HepG2 (cell line): ENCODE data around the gene RMI2. TPM values are rescaled to one million over a fixed set of nuclear protein-coding genes. Genes with fewer than 3 reads are reported as not detected.

ENCODE experiments used
- ATRX ChIP-seq: sonication (generic); formaldehyde crosslinking; IDR thresholded peaks from 2 replicates; pipeline ENCODE4 v1.4.0; 2020; ENCODE audit warnings: missing genetic modification reagents, borderline replicate concordance
- CBX5 ChIP-seq: sonication (generic); formaldehyde crosslinking; IDR thresholded peaks from 2 replicates; pipeline ENCODE4 v1.4.0; 2020; ENCODE audit warnings: missing genetic modification reagents, borderline replicate concordance
- GTF2F1 ChIP-seq: fragments of 150-350 bp; IDR thresholded peaks from 2 replicates; pipeline ENCODE4 v1.6.1; 2014; ENCODE audit warnings: low read length
- MNT ChIP-seq: fragments of 450-650 bp; IDR thresholded peaks from 2 replicates; pipeline ENCODE4 v1.6.1; 2016
- MTA1 ChIP-seq: sonication (generic); formaldehyde crosslinking; IDR thresholded peaks from 2 replicates; pipeline ENCODE4 v1.4.0; 2020; ENCODE audit warnings: missing genetic modification reagents, mild to moderate bottlenecking, borderline replicate concordance
- NR1H2 ChIP-seq: sonication (generic); formaldehyde crosslinking; IDR thresholded peaks from 2 replicates; pipeline ENCODE4 v1.8.1; 2022; ENCODE audit warnings: low read depth, missing genetic modification reagents, borderline replicate concordance
- PCBP2 ChIP-seq: fragments of 200-400 bp; formaldehyde crosslinking; optimal IDR thresholded peaks from 2 replicates; pipeline ENCODE3; 2018; ENCODE audit warnings: low read length, low read depth; ENCODE audit not compliant: poor library complexity, severe bottlenecking
- PITX1 ChIP-seq: sonication (generic); formaldehyde crosslinking; IDR thresholded peaks from 2 replicates; pipeline ENCODE4 v1.5.1; 2020; ENCODE audit warnings: mild to moderate bottlenecking, missing genetic modification reagents
- POLR2AphosphoS5 ChIP-seq: IDR thresholded peaks from 2 replicates; pipeline ENCODE4 v1.6.1; 2012; ENCODE audit warnings: low read depth, low read length
- REST ChIP-seq, 2 experiments: IDR thresholded peaks; 2 replicates each; pipeline ENCODE4 v1.6.1; 2011 to 2012; ENCODE audit warnings: low read length in 2 of 2, borderline replicate concordance in 1 of 2, low read depth in 1 of 2, mild to moderate bottlenecking in 1 of 2, moderate library complexity in 1 of 2
- TGIF2 ChIP-seq: IDR thresholded peaks from 2 replicates; pipeline ENCODE4 v1.6.1; 2016; ENCODE audit warnings: control low read depth, missing compliant biosample characterization
- ZBTB21 ChIP-seq: sonication (generic); formaldehyde crosslinking; IDR thresholded peaks from 2 replicates; pipeline ENCODE4 v1.4.0; 2020; ENCODE audit warnings: missing genetic modification reagents
- ZFP36L1 ChIP-seq: sonication (generic); formaldehyde crosslinking; IDR thresholded peaks from 2 replicates; pipeline ENCODE4 v1.8.0; 2022; ENCODE audit warnings: mild to moderate bottlenecking, missing genetic modification reagents, moderate library complexity
- ZFP82 ChIP-seq: sonication (generic); formaldehyde crosslinking; IDR thresholded peaks from 2 replicates; pipeline ENCODE4 v1.5.1; 2020; ENCODE audit warnings: mild to moderate bottlenecking, missing genetic modification reagents, borderline replicate concordance
- ZNF441 ChIP-seq: sonication (generic); formaldehyde crosslinking; IDR thresholded peaks from 2 replicates; pipeline ENCODE4 v1.7.0; 2021; ENCODE audit warnings: missing genetic modification reagents, borderline replicate concordance
- ZNF704 ChIP-seq: sonication (generic); formaldehyde crosslinking; IDR thresholded peaks from 2 replicates; pipeline ENCODE4 v1.8.1; 2023; ENCODE audit warnings: mild to moderate bottlenecking, inconsistent platforms, moderate library complexity, missing genetic modification reagents, borderline replicate concordance
- ZNF709 ChIP-seq: sonication (generic); formaldehyde crosslinking; IDR thresholded peaks from 2 replicates; pipeline ENCODE4 v1.5.0; 2020; ENCODE audit warnings: mild to moderate bottlenecking, missing genetic modification reagents
- ZNF777 ChIP-seq: sonication (generic); formaldehyde crosslinking; IDR thresholded peaks from 2 replicates; pipeline ENCODE4 v1.4.0; 2020; ENCODE audit warnings: missing genetic modification reagents
- ZNF800 ChIP-seq: sonication (generic); formaldehyde crosslinking; IDR thresholded peaks from 2 replicates; pipeline ENCODE4 v1.4.0; 2020; ENCODE audit warnings: missing genetic modification reagents
- ZNF883 ChIP-seq: sonication (generic); formaldehyde crosslinking; IDR thresholded peaks from 2 replicates; pipeline ENCODE4 v1.5.1; 2020; ENCODE audit warnings: mild to moderate bottlenecking, missing genetic modification reagents; ENCODE audit errors: not compliant biosample characterization
- ZSCAN21 ChIP-seq: sonication (generic); formaldehyde crosslinking; IDR thresholded peaks from 2 replicates; pipeline ENCODE4 v1.8.0; 2022; ENCODE audit warnings: mild to moderate bottlenecking, missing genetic modification reagents, moderate library complexity, borderline replicate concordance
- polyA plus RNA-seq, 8 experiments: library from polyadenylated mRNA; depleted of rRNA in 3 of 8; stranded (reverse) in 7 of 8; unstranded in 1 of 8; fragments of >200 nt; fragmentation: Illumina TruSeq in 4 of 8; extraction: Trizol in 4 of 8; gene quantifications; 2 replicates each; pipeline versions ENCODE4 v1.2.1 to v1.2.3, GENCODE V29; 2011 to 2016; ENCODE audit warnings: low read depth in 4 of 8, missing spikeins in 1 of 8, mixed read lengths in 1 of 8; ENCODE audit not compliant: insufficient read depth in 1 of 8
- total RNA-seq, 5 experiments: library from RNA; depleted of rRNA; stranded (reverse); fragments of >200 nt; fragmentation: Illumina TruSeq; extraction: Trizol; gene quantifications; 2 replicates each; pipeline ENCODE4 v1.2.3, GENCODE V29; 2016; ENCODE audit warnings: low read depth in 1 of 5

RMI2 gene
- total and polyA plus RNA-seq, 2 of the 13 experiments (the other 11 are each of a cell fraction or from before 2014, with no cell fraction given): 24.5 to 55.7 TPM

- no peak for TF ChIP-seq PCBP2
- TF ChIP-seq ZNF441: no peak
- peak; percentile 87; the same call in 1 of the 2 replicates for TF ChIP-seq ZNF704 (CRISPR knock-in tag)
- no peak for TF ChIP-seq ZNF709 (CRISPR knock-in tag)
- no peak for TF ChIP-seq ZFP82 (CRISPR knock-in tag)
- no peak for TF ChIP-seq ZBTB21 (CRISPR knock-in tag)
- TF ChIP-seq MNT: no peak
- no peak for TF ChIP-seq POLR2AphosphoS5
- no peak for TF ChIP-seq NR1H2 (CRISPR knock-in tag)
- TF ChIP-seq PITX1: no peak; the same call in 1 of the 2 replicates
- no peak for TF ChIP-seq ATRX (CRISPR knock-in tag)
- no peak for TF ChIP-seq ZFP36L1 (CRISPR knock-in tag)
- 0 out of 2 replicates have a peak, but pooled peaks have one; percentile 25 for TF ChIP-seq ZNF777
- no peak; the same call in 1 of the 2 replicates for TF ChIP-seq TGIF2 (CRISPR knock-in tag)
- no peak for TF ChIP-seq ZSCAN21 (CRISPR knock-in tag)
- TF ChIP-seq REST (IDR thresholded peaks at IDR 0.05; ENCODE audit: borderline replicate concordance in 1 of 2, low read depth in 1 of 2, low read length in 2 of 2): no peak
- no peak; the same call in 1 of the 2 replicates for TF ChIP-seq CBX5 (CRISPR knock-in tag)
- TF ChIP-seq ZNF800 (CRISPR knock-in tag): peak; percentile 69; the same call in 1 of the 2 replicates
- TF ChIP-seq MTA1 (CRISPR knock-in tag): peak; percentile 90
- TF ChIP-seq ZNF883 (CRISPR knock-in tag): peak; percentile 53
- TF ChIP-seq GTF2F1: peak; percentile 66; the same call in 1 of the 2 replicates
Measured at GRCh38 chr16:11356573-11357331, 11.5 kb downstream of the RMI2 start (continued).
